ENCODE measurements around the gene SNX3.

The SNX3 gene

GRCh38 chr6:108252055-108252454 lies 8.8 kb downstream of the SNX3 start:
- peaks cover 8 to 13% of the 10 kb centered on the region in 2 experiments; a peak in 2 of 3 replicates for H3K36me3 ChIP-seq (ENCODE audit: control insufficient read depth in 2 of 2, insufficient read depth in 1 of 2, low read length in 2 of 2)

GRCh38 chr6:108251252-108251651 lies 9.6 kb downstream of the SNX3 start:
- TF ChIP-seq ZNF626 (tag by site-specific recombination; IDR thresholded peaks at IDR 0.05) (no peak), SCRT1 (tag by site-specific recombination; IDR thresholded peaks at IDR 0.05; ENCODE audit: borderline replicate concordance) (no peak)
- POLR2A ChIA-PET, result interaction anchor here (0.7 to 1.5 kb wide), 2 partner anchors 8 to 10 kb away, joined by 3 read pairs; partner anchors contain the start of gene SNX3
- no peaks in the 10 kb centered on the region for H3K4me1 ChIP-seq (ENCODE audit: control insufficient read depth, insufficient read depth, low read length)
- peaks cover 11 to 13% of the 10 kb centered on the region in 2 experiments; a peak in 2 of 3 replicates for H3K36me3 ChIP-seq (ENCODE audit: control insufficient read depth in 2 of 2, insufficient read depth in 1 of 2, low read length in 2 of 2)
- H3K9me3 ChIP-seq (ENCODE audit: control insufficient read depth, insufficient read depth, low read depth, low read length), result no peaks in the 10 kb centered on the region
- H3K27ac ChIP-seq (ENCODE audit: extremely low read depth, low read depth, low read length), result no peak overlapping the region
- CTCF ChIA-PET, result interaction anchor here (0.6 to 1.9 kb wide), 8 partner anchors 8 to 268 kb away, joined by 3 to 9 read pairs (median 4); no protein-coding TSS in a partner anchor
- no peak overlapping the region for H3K4me3 ChIP-seq (ENCODE audit: low read depth, low read length)

More at GRCh38 chr6:108252055-108252454, 8.8 kb downstream of the SNX3 start:
- CTCF ChIA-PET, result interaction anchor here (0.6 to 1.9 kb wide), 7 partner anchors 8 to 241 kb away, joined by 3 to 9 read pairs (median 4); no protein-coding TSS in a partner anchor
- Histone ChIP-seq H3K9me3 (ENCODE audit: control insufficient read depth, insufficient read depth, low read depth, low read length) (no peaks in the 10 kb centered on the region), H3K4me1 (ENCODE audit: control insufficient read depth, insufficient read depth, low read length) (no peaks in the 10 kb centered on the region), H3K4me3 (ENCODE audit: low read depth, low read length) (no peak overlapping the region), H3K27ac (ENCODE audit: extremely low read depth, low read depth, low read length) (no peak overlapping the region)
- TF ChIP-seq ZNF423 (tag by site-specific recombination; IDR thresholded peaks at IDR 0.05) (no peak), ZBTB17 (tag by site-specific recombination; IDR thresholded peaks at IDR 0.05) (no peak)
- POLR2A ChIA-PET, result interaction anchor here (1.5 kb wide), 1 partner anchor 9 kb away, joined by 3 read pairs; the partner anchor contains the start of gene SNX3

- peaks cover 5 to 8% of the 10 kb centered on the region in 2 experiments; a peak in 2 of 3 replicates for H3K36me3 ChIP-seq (ENCODE audit: control insufficient read depth in 2 of 2, insufficient read depth in 1 of 2, low read length in 2 of 2)
- ChIA-PET CTCF (interaction anchor here (0.7 to 1.9 kb wide), 8 partner anchors 9 to 661 kb away, joined by 3 to 9 read pairs (median 4); no protein-coding TSS in a partner anchor), POLR2A (interaction anchor here (0.7 kb wide), 1 partner anchor 9 kb away, joined by 3 read pairs; no protein-coding TSS in a partner anchor)
- no peak overlapping the region for H3K27ac ChIP-seq (ENCODE audit: extremely low read depth, low read depth, low read length)
- no peaks in the 10 kb centered on the region for H3K9me3 ChIP-seq (ENCODE audit: control insufficient read depth, insufficient read depth, low read depth, low read length)
- H3K4me1 ChIP-seq (ENCODE audit: control insufficient read depth, insufficient read depth, low read length), result no peaks in the 10 kb centered on the region
- H3K4me3 ChIP-seq (ENCODE audit: low read depth, low read length), result no peak overlapping the region
- TF ChIP-seq ZNF654 (tag by site-specific recombination; IDR thresholded peaks at IDR 0.05; ENCODE audit: low read depth), result peak; percentile 19; the same call in 1 of the 2 replicates
- TF ChIP-seq SALL2 (tag by site-specific recombination; IDR thresholded peaks at IDR 0.05; ENCODE audit: borderline replicate concordance), result no peak
Measured at GRCh38 chr6:108250240-108250866, 10.5 kb downstream of the SNX3 start.

- ChIA-PET CTCF (interaction anchor here (0.6 to 1.4 kb wide), 10 partner anchors 8 to 993 kb away, joined by 3 to 5 read pairs (median 4); no protein-coding TSS in a partner anchor), POLR2A (interaction anchor here (1.1 to 1.2 kb wide), 3 partner anchors 13 to 312 kb away, joined by 3 read pairs; partner anchors contain the start of gene SNX3)
- Histone ChIP-seq H3K4me3 (ENCODE audit: low read depth, low read length) (no peak overlapping the region), H3K27ac (ENCODE audit: extremely low read depth, low read depth, low read length) (no peak overlapping the region), H3K4me1 (ENCODE audit: control insufficient read depth, insufficient read depth, low read length) (no peaks in the 10 kb centered on the region), H3K36me3 (ENCODE audit: control insufficient read depth in 2 of 2, insufficient read depth in 1 of 2, low read length in 2 of 2) (peaks cover 8 to 10% of the 10 kb centered on the region in 2 experiments; a peak in 2 of 3 replicates), H3K9me3 (ENCODE audit: control insufficient read depth, insufficient read depth, low read depth, low read length) (no peaks in the 10 kb centered on the region)
- TF ChIP-seq FEZF1 (tag by site-specific recombination; IDR thresholded peaks at IDR 0.05) (no peak), WT1 (tag by site-specific recombination; IDR thresholded peaks at IDR 0.05) (no peak), ZNF169 (tag by site-specific recombination; IDR thresholded peaks at IDR 0.05) (no peak), SETDB1 (IDR thresholded peaks at IDR 0.05; ENCODE audit: insufficient read length, low read length) (no peak), ZSCAN4 (tag by site-specific recombination; IDR thresholded peaks at IDR 0.05) (no peak), OSR2 (tag by site-specific recombination; IDR thresholded peaks at IDR 0.05) (no peak), ZNF223 (tag by site-specific recombination; IDR thresholded peaks at IDR 0.05) (no peak), ZNF23 (tag by site-specific recombination; IDR thresholded peaks at IDR 0.05; ENCODE audit: borderline replicate concordance) (no peak), ZNF76 (tag by site-specific recombination; IDR thresholded peaks at IDR 0.05; ENCODE audit: borderline replicate concordance, low read depth) (no peak), SCRT1 (tag by site-specific recombination; IDR thresholded peaks at IDR 0.05; ENCODE audit: borderline replicate concordance) (no peak), ZNF549 (tag by site-specific recombination; IDR thresholded peaks at IDR 0.05) (no peak), ZNF280D (tag by site-specific recombination; IDR thresholded peaks at IDR 0.05) (no peak), ZNF112 (tag by site-specific recombination; IDR thresholded peaks at IDR 0.05) (no peak), ZNF10 (tag by site-specific recombination; IDR thresholded peaks at IDR 0.05) (no peak), ATF2 (tag by site-specific recombination; IDR thresholded peaks at IDR 0.05; ENCODE audit: low read depth) (no peak)
Measured at GRCh38 chr6:108247965-108248536, 12.8 kb downstream of the SNX3 start.

Measured in HEK293 (cell line).